IMR-90 (cell line): ENCODE results near the gene ATP2B2. TPM values are rescaled to one million over a fixed set of nuclear protein-coding genes. Genes with fewer than 3 reads are reported as not detected.

ENCODE experiments used
- ATAC-seq: fragments of 200-7000 bp; cut with Tn5 transposase; 2 replicates; pipeline ENCODE4 v1.9.1; 2020; ENCODE audit warnings: low read depth, mild to moderate bottlenecking, moderate library complexity
- BruUV-seq: library from RNA; stranded (reverse); fragments of 400-500 nt; replicated peaks from 2 replicates; lab custom pipeline; 2021; lab: Mats Ljungman, UMichigan
- CTCF ChIA-PET: fragments of 300-600 bp; formaldehyde crosslinking; extraction: SDS; loops from one replicate; lab custom pipeline; 2021; ENCODE audit warnings: antibody characterized with exemption; lab: Yijun Ruan, JAX
- POLR2A ChIA-PET: fragments of 300-600 bp; sonication (Branson Sonifier 250); formaldehyde crosslinking; loops from one replicate; lab custom pipeline; 2022; ENCODE audit warnings: antibody characterized with exemption; ENCODE audit not compliant: unreplicated experiment; lab: Charles Lee
- DNase-seq: peaks from one replicate; pipeline ENCODE4 v3.0.0; 2013
- H2AFZ ChIP-seq: replicated peaks from 2 replicates; pipeline ENCODE3; 2013; ENCODE audit warnings: low read length, mild to moderate bottlenecking; ENCODE audit not compliant: poor library complexity
- H2AK5ac ChIP-seq: 2 replicates; pipeline ENCODE4 v1.6.1; 2013; ENCODE audit warnings: low read depth, low read length, inconsistent platforms
- H2AK9ac ChIP-seq: replicated peaks from 2 replicates; pipeline ENCODE3; 2013; ENCODE audit warnings: mild to moderate bottlenecking, low read depth, low read length, moderate library complexity; ENCODE audit not compliant: poor library complexity
- H2BK120ac ChIP-seq: 2 replicates; pipeline ENCODE4 v1.6.1; 2013; ENCODE audit warnings: low read depth, low read length, inconsistent platforms
- H2BK15ac ChIP-seq: 3 replicates; pipeline ENCODE4 v1.6.1; 2013; ENCODE audit warnings: low read depth, low read length, inconsistent platforms
- H2BK20ac ChIP-seq: 2 replicates; pipeline ENCODE4 v1.6.1; 2013; ENCODE audit warnings: low read depth, mild to moderate bottlenecking, inconsistent platforms, low read length, moderate library complexity
- H2BK5ac ChIP-seq: 2 replicates; pipeline ENCODE4 v1.6.1; 2013; ENCODE audit warnings: mild to moderate bottlenecking, low read depth, low read length, inconsistent platforms; ENCODE audit not compliant: poor library complexity, severe bottlenecking
- H3K14ac ChIP-seq: replicated peaks from 2 replicates; pipeline ENCODE4 v1.6.1; 2013; ENCODE audit warnings: low read depth, low read length, inconsistent platforms
- H3K18ac ChIP-seq: 2 replicates; pipeline ENCODE4 v1.6.1; 2013; ENCODE audit warnings: low read depth, low read length, control low read depth
- H3K23ac ChIP-seq: 2 replicates; pipeline ENCODE4 v1.6.1; 2013; ENCODE audit warnings: low read depth, low read length, inconsistent platforms
- H3K27ac ChIP-seq: 2 replicates; pipeline ENCODE4 v1.5.1; 2013; ENCODE audit warnings: mild to moderate bottlenecking, control low read depth, low read length; ENCODE audit not compliant: insufficient read depth
- H3K27me3 ChIP-seq: 2 replicates; pipeline ENCODE4 v1.6.1; 2013; ENCODE audit warnings: low read length; ENCODE audit not compliant: control insufficient read depth, insufficient read depth
- H3K36me3 ChIP-seq: 2 replicates; pipeline ENCODE4 v1.6.1; 2013; ENCODE audit warnings: low read length, mixed read lengths; ENCODE audit not compliant: control insufficient read depth, insufficient read depth
- H3K4ac ChIP-seq: 2 replicates; pipeline ENCODE4 v1.6.1; 2013; ENCODE audit warnings: low read depth, low read length, inconsistent platforms
- H3K4me1 ChIP-seq: 2 replicates; pipeline ENCODE4 v1.6.1; 2013; ENCODE audit warnings: low read length, mixed read lengths; ENCODE audit not compliant: control insufficient read depth, insufficient read depth
- H3K4me2 ChIP-seq: 2 replicates; pipeline ENCODE4 v1.6.1; 2013; ENCODE audit warnings: low read depth, mild to moderate bottlenecking, control low read depth, low read length, moderate library complexity
- H3K4me3 ChIP-seq: 2 replicates; pipeline ENCODE4 v1.5.1; 2013; ENCODE audit warnings: low read depth, mild to moderate bottlenecking, control low read depth, low read length, moderate library complexity; ENCODE audit not compliant: insufficient read depth
- H3K56ac ChIP-seq: 2 replicates; pipeline ENCODE4 v1.6.1; 2013; ENCODE audit warnings: low read length, inconsistent platforms; ENCODE audit not compliant: insufficient read depth; ENCODE audit errors: extremely low read depth
- H3K79me1 ChIP-seq, 2 experiments: 2 replicates each; pipeline ENCODE4 v1.6.1; 2013; ENCODE audit warnings: low read length in 2 of 2, inconsistent platforms in 1 of 2, low read depth in 1 of 2
- H3K9ac ChIP-seq: 2 replicates; pipeline ENCODE4 v1.6.1; 2013; ENCODE audit warnings: low read depth, low read length, control low read depth
- H3K9me1 ChIP-seq: 2 replicates; pipeline ENCODE4 v1.6.1; 2013; ENCODE audit warnings: low read length, inconsistent platforms; ENCODE audit not compliant: insufficient read depth
- H3K9me3 ChIP-seq: 2 replicates; pipeline ENCODE4 v1.6.1; 2013; ENCODE audit warnings: low read length; ENCODE audit not compliant: control insufficient read depth, insufficient read depth
- H4K20me1 ChIP-seq: 2 replicates; pipeline ENCODE4 v1.6.1; 2013; ENCODE audit warnings: low read length, inconsistent platforms; ENCODE audit not compliant: insufficient read depth
- H4K5ac ChIP-seq: 2 replicates; pipeline ENCODE4 v1.6.1; 2013; ENCODE audit warnings: mild to moderate bottlenecking, low read depth, low read length, control low read depth
- H4K8ac ChIP-seq, 2 experiments: 2 replicates each; pipeline ENCODE4 v1.6.1; 2013; ENCODE audit warnings: low read depth in 2 of 2, low read length in 2 of 2, control low read depth in 1 of 2, inconsistent platforms in 1 of 2
- H4K91ac ChIP-seq: 2 replicates; pipeline ENCODE4 v1.6.1; 2013; ENCODE audit warnings: low read depth, low read length, inconsistent platforms; ENCODE audit not compliant: insufficient read depth
- BHLHE40 ChIP-seq: fragments of 150-350 bp; IDR thresholded peaks from 2 replicates; pipeline ENCODE4 v1.6.1; 2016; ENCODE audit warnings: mild to moderate bottlenecking, low read depth, low read length
- CEBPB ChIP-seq: IDR thresholded peaks from 2 replicates; pipeline ENCODE4 v1.6.1; 2012; ENCODE audit warnings: low read depth, low read length, improper control_type of control experiment
- CHD1 ChIP-seq: IDR thresholded peaks from 2 replicates; pipeline ENCODE4 v1.6.1; 2012; ENCODE audit warnings: low read depth, low read length, improper control_type of control experiment
- CTCF ChIP-seq: conservative IDR thresholded peaks from 2 replicates; pipeline ENCODE4 v1.5.1; 2012; ENCODE audit warnings: mild to moderate bottlenecking, low read depth, low read length, improper control_type of control experiment
- ELK1 ChIP-seq: fragments of 150-350 bp; IDR thresholded peaks from 2 replicates; pipeline ENCODE4 v1.6.1; 2016; ENCODE audit warnings: low read depth, mild to moderate bottlenecking, low read length, moderate library complexity, borderline replicate concordance
- FOS ChIP-seq: fragments of 150-350 bp; IDR thresholded peaks from 2 replicates; pipeline ENCODE4 v1.6.1; 2016; ENCODE audit warnings: low read depth, low read length
- MAFK ChIP-seq: IDR thresholded peaks from 2 replicates; pipeline ENCODE4 v1.6.1; 2012; ENCODE audit warnings: low read depth, low read length, improper control_type of control experiment
- MAZ ChIP-seq: IDR thresholded peaks from 2 replicates; pipeline ENCODE4 v1.6.1; 2012; ENCODE audit warnings: low read depth, mild to moderate bottlenecking, low read length, improper control_type of control experiment, moderate library complexity, borderline replicate concordance
- MXI1 ChIP-seq: IDR thresholded peaks from 2 replicates; pipeline ENCODE4 v1.6.1; 2012; ENCODE audit warnings: low read depth, mild to moderate bottlenecking, low read length, moderate library complexity, borderline replicate concordance
- NFE2L2 ChIP-seq: fragments of 150-350 bp; IDR thresholded peaks from 2 replicates; pipeline ENCODE4 v1.6.1; 2016; ENCODE audit warnings: low read depth, mild to moderate bottlenecking, low read length
- POLR2A ChIP-seq: IDR thresholded peaks from 2 replicates; pipeline ENCODE4 v1.6.1; 2012; ENCODE audit warnings: mild to moderate bottlenecking, low read depth, low read length
- RAD21 ChIP-seq: IDR thresholded peaks from 2 replicates; pipeline ENCODE4 v1.6.1; 2012; ENCODE audit warnings: low read length, improper control_type of control experiment
- RCOR1 ChIP-seq: IDR thresholded peaks from 2 replicates; pipeline ENCODE4 v1.6.1; 2012; ENCODE audit warnings: mild to moderate bottlenecking, low read length, improper control_type of control experiment; ENCODE audit not compliant: insufficient replicate concordance
- RFX5 ChIP-seq: IDR thresholded peaks from 2 replicates; pipeline ENCODE4 v1.8.0; 2012; ENCODE audit warnings: low read depth, mild to moderate bottlenecking, low read length, moderate library complexity
- SMC3 ChIP-seq: fragments of 150-350 bp; IDR thresholded peaks from 2 replicates; pipeline ENCODE4 v1.6.1; 2016; ENCODE audit warnings: low read depth, mild to moderate bottlenecking, antibody characterized with exemption, low read length, moderate library complexity
- USF2 ChIP-seq: fragments of 150-350 bp; IDR thresholded peaks from 2 replicates; pipeline ENCODE4 v1.6.1; 2017; ENCODE audit warnings: mild to moderate bottlenecking, antibody characterized with exemption, low read length, low read depth
- WGBS, 2 experiments: methylation state at CpG; one replicate each; pipeline versions ENCODE4 v1.1.5 to v1.1.7; 2013; ENCODE audit warnings: missing lambda C conversion rate in 2 of 2; ENCODE audit not compliant: insufficient read length in 1 of 2; ENCODE audit errors: extremely low coverage in 2 of 2; 5-methylcytosine and 5-hydroxymethylcytosine counted together
- dilution Hi-C: fragments of 300-500 bp; cut with HindIII; formaldehyde crosslinking; loops from one replicate; pipeline ENCODE4 v1.14.3; 2018; ENCODE audit warnings: low sequenced_read_pairs; ENCODE audit not compliant: unreplicated experiment
- in situ Hi-C: fragments of 300-500 bp; cut with MboI; formaldehyde crosslinking; loops from 3 replicates; pipeline ENCODE4 v1.14.3; 2019; ENCODE audit warnings: low sequenced_read_pairs, inconsistent platforms, mixed read lengths
- intact Hi-C: fragments of 100-400 bp; cut with micrococcal nuclease; formaldehyde crosslinking; loops from 2 replicates; pipeline ENCODE4 v1.10.0; 2022
- polyA plus RNA-seq, 3 experiments: library from polyadenylated mRNA; depleted of rRNA; stranded (reverse); fragments of >200 nt; gene quantifications; 2 replicates each; pipeline ENCODE4 v1.2.3, GENCODE V29; 2012; ENCODE audit warnings: low replicate concordance in 1 of 3
- total RNA-seq: library from RNA; depleted of rRNA; stranded (reverse); fragments of >200 nt; gene quantifications from 2 replicates; pipeline ENCODE4 v1.2.3, GENCODE V29; 2012

The ATP2B2 gene
- total and polyA plus RNA-seq, 2 of the 4 experiments (the other 2 are of a cell fraction), result under 0.01 to 0.02 TPM

DNA sequence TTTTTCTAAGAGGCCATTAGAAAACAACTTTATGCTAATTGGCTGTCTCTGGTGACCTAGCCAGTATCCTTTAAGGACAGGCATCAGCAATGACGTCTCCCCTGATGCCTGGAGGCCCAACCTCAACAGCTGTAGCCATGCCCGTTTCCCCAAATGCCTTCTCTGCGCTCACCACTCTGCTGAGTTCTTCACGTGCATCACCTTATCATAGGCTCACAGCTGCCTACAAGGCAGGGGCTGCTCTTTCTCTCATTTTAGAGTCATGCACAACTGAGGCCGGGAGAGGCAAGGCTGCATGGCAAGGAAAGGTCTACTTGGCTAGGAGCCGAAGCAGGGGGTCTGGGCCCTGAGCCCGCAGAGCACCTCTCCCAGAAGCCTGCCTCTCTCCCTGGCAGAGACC lies 140.6 kb downstream of the ATP2B2 start:
- Histone ChIP-seq H2AK9ac (no peak overlapping the region), H2BK120ac (no peak overlapping the region), H3K9me1 (peaks cover 24% of the 10 kb centered on the region), H3K27me3 (no peaks in the 10 kb centered on the region), H2BK20ac (no peak overlapping the region), H4K91ac (peak overlapping the region; percentile 7; the same call in 1 of the 2 replicates), H3K4me1 (peaks cover 16% of the 10 kb centered on the region), H3K79me1 (no peaks in the 10 kb centered on the region), H4K5ac (no peak overlapping the region), H4K8ac (no peak overlapping the region), H4K20me1 (no peaks in the 10 kb centered on the region), H3K4me3 (no peak overlapping the region), H2AFZ (no peak overlapping the region), H3K18ac (no peak overlapping the region), H3K14ac (no peak overlapping the region), H3K4ac (0 out of 2 replicates have a peak overlapping the region, but pooled peaks have one; percentile 32), H2BK15ac (no peak overlapping the region), H3K9ac (no peak overlapping the region), H3K27ac (no peak overlapping the region), H2AK5ac (peak overlapping the region; percentile 27; the same call in 1 of the 2 replicates), H2BK5ac (no peak overlapping the region), H3K4me2 (no peak overlapping the region), H3K23ac (no peak overlapping the region), H3K9me3 (peaks cover 4% of the 10 kb centered on the region), H3K36me3 (no peaks in the 10 kb centered on the region), H3K56ac (no peak overlapping the region)
- 85% methylated on average over 4 of the region's 7 CpGs; no CpG with 5 or more reads in 1 of the 2 experiments for WGBS, 2 experiments
- intact Hi-C loops, result loop anchor here (5.0 kb wide), 1 partner anchor 72 kb away; no protein-coding TSS in a partner anchor
- ATAC-seq (no peak), DNase-seq (no peak)
- no TSS peak for BruUV-seq
- CTCF ChIA-PET, result interaction anchor here (1.4 kb wide), 1 partner anchor 21 kb away, joined by 3 read pairs; no protein-coding TSS in a partner anchor
- in situ Hi-C loops, result no loop called here
- dilution Hi-C loops, result no loop called here
- TF ChIP-seq RAD21 (no peak), POLR2A (no peak), MXI1 (no peak), CTCF (no peak), BHLHE40 (no peak), CEBPB (no peak), USF2 (no peak), MAZ (no peak), NFE2L2 (no peak), RCOR1 (no peak), SMC3 (no peak), ELK1 (no peak), CHD1 (no peak), MAFK (no peak), FOS (no peak), RFX5 (no peak)
- POLR2A ChIA-PET, result no interaction called here
